Hepatocyte (in vitro differentiated cells): ENCODE data around the gene PRKCA. TPM values are rescaled to one million over a fixed set of nuclear protein-coding genes. Genes with fewer than 3 reads are reported as not detected.

ENCODE experiments used
- DNase-seq: peaks from one replicate; pipeline ENCODE4 v3.0.0-alpha.2; 2016; ENCODE audit warnings: low spot score
- H2AFZ ChIP-seq: fragments of 200-600 bp; sonication (generic); 2 replicates; pipeline ENCODE4 v1.6.0; 2016; ENCODE audit warnings: antibody characterized with exemption, mild to moderate bottlenecking
- H3K27ac ChIP-seq: fragments of 200-600 bp; sonication (generic); 2 replicates; pipeline ENCODE4 v1.5.1; 2016; ENCODE audit warnings: mild to moderate bottlenecking
- H3K27me3 ChIP-seq: fragments of 200-600 bp; sonication (generic); 2 replicates; pipeline ENCODE4 v1.6.1; 2016
- H3K36me3 ChIP-seq: fragments of 200-600 bp; sonication (generic); replicated peaks from 2 replicates; pipeline ENCODE4 v1.5.1; 2016; ENCODE audit warnings: low read depth; ENCODE audit not compliant: insufficient read depth
- H3K4me1 ChIP-seq: fragments of 200-600 bp; sonication (generic); 2 replicates; pipeline ENCODE4 v1.5.1; 2016; ENCODE audit warnings: mild to moderate bottlenecking, moderate library complexity; ENCODE audit not compliant: insufficient read depth
- H3K4me2 ChIP-seq: fragments of 200-600 bp; sonication (generic); 2 replicates; pipeline ENCODE4 v1.6.0; 2016
- H3K4me3 ChIP-seq: fragments of 200-600 bp; sonication (generic); 2 replicates; pipeline ENCODE4 v1.5.1; 2016; ENCODE audit warnings: mild to moderate bottlenecking
- H3K79me2 ChIP-seq: fragments of 200-600 bp; sonication (generic); 2 replicates; pipeline ENCODE4 v1.6.0; 2017; ENCODE audit warnings: mild to moderate bottlenecking
- H3K9me2 ChIP-seq: fragments of 200-600 bp; sonication (generic); replicated peaks from 2 replicates; pipeline ENCODE4 v1.6.0; 2017; ENCODE audit warnings: mild to moderate bottlenecking; ENCODE audit not compliant: insufficient read depth
- H3K9me3 ChIP-seq: fragments of 200-600 bp; sonication (generic); 2 replicates; pipeline ENCODE4 v1.5.1; 2016; ENCODE audit warnings: low read depth, mild to moderate bottlenecking
- H4K20me1 ChIP-seq: fragments of 200-600 bp; sonication (generic); 2 replicates; pipeline ENCODE4 v1.6.0; 2016; ENCODE audit warnings: mild to moderate bottlenecking; ENCODE audit not compliant: insufficient read depth, poor library complexity, severe bottlenecking
- CTCF ChIP-seq: fragments of 200-600 bp; sonication (generic); IDR thresholded peaks from 2 replicates; pipeline ENCODE4 v1.5.1; 2016; ENCODE audit warnings: antibody characterized with exemption, mild to moderate bottlenecking; ENCODE audit not compliant: poor library complexity
- EZH2 ChIP-seq: fragments of 200-600 bp; sonication (generic); IDR thresholded peaks from 2 replicates; pipeline ENCODE4 v1.6.1; 2016; ENCODE audit warnings: antibody characterized with exemption, mild to moderate bottlenecking, borderline replicate concordance
- EZH2phosphoT487 ChIP-seq: fragments of 200-600 bp; sonication (generic); IDR thresholded peaks from one replicate; pipeline ENCODE4 v1.6.1; 2018; ENCODE audit warnings: antibody characterized with exemption, mild to moderate bottlenecking, low read depth, moderate library complexity; ENCODE audit not compliant: unreplicated experiment, severe bottlenecking
- WGBS: methylation state at CpG from one replicate; pipeline ENCODE4 v1.1.6; 2016; ENCODE audit warnings: low lambda C conversion rate; ENCODE audit errors: missing lambda C conversion rate; 5-methylcytosine and 5-hydroxymethylcytosine counted together
- polyA plus RNA-seq: library from polyadenylated mRNA; unstranded; fragments of >200 nt; fragmentation: Nextera tagmentation; extraction: Ambion mirVana; gene quantifications from 2 replicates; pipeline ENCODE4 v1.2.1, GENCODE V29; 2016
- total RNA-seq: library from RNA; depleted of rRNA; stranded (reverse); fragments of >200 nt; gene quantifications from 2 replicates; pipeline ENCODE4 v1.2.3, GENCODE V29; 2014

PRKCA gene
- total and polyA plus RNA-seq, 2 experiments from 2014 or later = 5.9 to 18.5 TPM

GRCh38 chr17:66519154-66519553 is 216.7 kb downstream of the PRKCA start:
- TF ChIP-seq EZH2phosphoT487 (no peak), EZH2 (no peak), CTCF (no peak)
- Histone ChIP-seq H3K9me2 (no peaks in the 10 kb centered on the region), H4K20me1 (no peaks in the 10 kb centered on the region), H3K4me3 (no peak overlapping the region), H3K36me3 (no peaks in the 10 kb centered on the region), H3K79me2 (no peaks in the 10 kb centered on the region), H3K4me2 (no peak overlapping the region), H3K9me3 (no peaks in the 10 kb centered on the region), H3K27ac (no peak overlapping the region), H2AFZ (no peak overlapping the region), H3K4me1 (peaks cover 21% of the 10 kb centered on the region), H3K27me3 (no peaks in the 10 kb centered on the region)
- 83% methylated on average over 3 of the region's 3 CpGs for WGBS
- no peak for DNase-seq

- H3K4me1 ChIP-seq = peaks cover 21% of the 10 kb centered on the region
- TF ChIP-seq EZH2phosphoT487 (no peak), CTCF (no peak), EZH2 (no peak)
- no peaks in the 10 kb centered on the region for H3K9me2 ChIP-seq
- H3K79me2 ChIP-seq = peaks cover 6% of the 10 kb centered on the region
- H3K27me3 ChIP-seq = no peaks in the 10 kb centered on the region
- 67% methylated on average over 2 of the region's 2 CpGs for WGBS
- DNase-seq = no peak
- H3K4me2 ChIP-seq = no peak overlapping the region
- H3K4me3 ChIP-seq = no peak overlapping the region
- H2AFZ ChIP-seq = no peak overlapping the region
- no peak overlapping the region for H3K27ac ChIP-seq
- no peaks in the 10 kb centered on the region for H4K20me1 ChIP-seq
- no peaks in the 10 kb centered on the region for H3K36me3 ChIP-seq
- no peaks in the 10 kb centered on the region for H3K9me3 ChIP-seq
These were observed 218.6 kb downstream of the PRKCA start for GRCh38 chr17:66520999-66521398.

GRCh38 chr17:66522591-66523272 is 220.3 kb downstream of the PRKCA start:
- Histone ChIP-seq H3K9me2 (no peaks in the 10 kb centered on the region), H4K20me1 (no peaks in the 10 kb centered on the region), H3K27ac (peak overlapping the region; percentile 84), H3K9me3 (no peaks in the 10 kb centered on the region), H3K27me3 (no peaks in the 10 kb centered on the region), H3K4me3 (no peak overlapping the region), H3K36me3 (no peaks in the 10 kb centered on the region), H3K79me2 (peaks cover 6% of the 10 kb centered on the region), H2AFZ (no peak overlapping the region), H3K4me1 (peaks cover 21% of the 10 kb centered on the region), H3K4me2 (no peak overlapping the region)
- TF ChIP-seq CTCF = no peak
- TF ChIP-seq EZH2 = no peak
- no peak for TF ChIP-seq EZH2phosphoT487
- WGBS = 89% methylated on average over 3 of the region's 3 CpGs
- DNase-seq = no peak
